GM10266 (cell line): ENCODE data around the gene APBA2.

ENCODE experiments used
- DNase-seq: peaks from one replicate; pipeline ENCODE4 v3.0.0; 2012; ENCODE audit errors: extremely low spot score
- CTCF ChIP-seq: IDR thresholded peaks from 2 replicates; pipeline ENCODE4 v1.5.1; 2012; ENCODE audit warnings: mild to moderate bottlenecking, low read depth; ENCODE audit not compliant: control insufficient read depth, insufficient read depth; ENCODE audit errors: missing control alignments

APBA2 gene

GRCh38 chr15:29054171-29055045 is 168.6 kb downstream of the APBA2 start:
- TF ChIP-seq CTCF = no peak

GRCh38 chr15:29055876-29056275 is 170.1 kb downstream of the APBA2 start:
- DNase-seq = no peak
- TF ChIP-seq CTCF = no peak

More at GRCh38 chr15:29054171-29055045, 168.6 kb downstream of the APBA2 start:
- DNase-seq = no peak

GRCh38 chr15:29056839-29057450 is 171.2 kb downstream of the APBA2 start:
- TF ChIP-seq CTCF = no peak
- no peak for DNase-seq

DNA sequence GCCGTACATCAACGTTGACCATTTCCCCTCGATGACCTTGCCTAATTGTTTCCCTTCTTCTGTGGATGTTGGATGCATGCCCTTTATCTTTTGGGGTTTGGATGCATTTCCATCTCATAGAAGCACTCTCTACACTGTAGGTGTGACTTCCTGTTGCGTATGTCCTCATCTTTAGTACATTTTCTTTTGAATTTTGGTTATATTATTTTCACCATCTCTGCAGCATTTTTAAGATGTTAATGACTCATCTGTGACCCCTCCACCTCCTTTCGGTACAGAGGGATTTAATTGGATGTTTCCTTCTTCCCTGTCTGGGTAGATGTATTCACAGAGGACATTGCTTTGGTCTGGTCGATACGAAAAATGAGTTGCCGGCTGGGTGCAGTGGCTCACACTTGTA is 172.1 kb downstream of the APBA2 start:
- DNase-seq = no peak
- no peak for TF ChIP-seq CTCF

DNA sequence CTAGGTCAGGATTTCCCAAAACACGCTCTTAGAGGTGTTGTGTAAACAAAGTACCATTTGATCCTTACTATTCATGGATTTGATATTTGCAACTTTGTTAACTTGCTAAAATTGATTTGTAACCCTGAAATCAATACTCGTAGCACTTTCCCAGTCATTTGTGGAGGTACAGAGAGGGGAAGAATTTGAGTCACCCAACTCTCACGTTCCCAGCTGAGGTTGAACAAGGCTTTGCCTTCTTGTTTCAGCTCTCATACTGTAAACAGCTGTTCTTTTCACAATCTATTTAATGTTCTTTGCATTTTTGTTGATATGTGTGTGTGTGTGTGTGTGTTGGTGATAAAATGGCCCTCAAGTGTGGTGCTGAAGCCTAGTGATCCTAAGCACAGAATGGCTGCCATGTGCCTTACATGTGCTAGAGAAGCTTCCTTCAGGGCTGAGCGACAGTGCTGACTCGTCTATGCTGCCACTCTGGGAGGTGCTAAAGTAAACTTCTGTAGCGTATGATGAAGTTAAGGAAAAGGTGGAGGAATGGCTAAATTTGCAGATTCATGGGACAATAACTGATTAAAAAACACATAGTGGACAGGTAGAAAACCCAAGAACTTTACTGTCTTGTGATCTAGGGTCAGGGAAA is 173.2 kb downstream of the APBA2 start:
- no peak for TF ChIP-seq CTCF
- no peak for DNase-seq

- DNase-seq = no peak
Observed at GRCh38 chr15:29059871-29060640, 174.3 kb downstream of the APBA2 start.

More at GRCh38 chr15:29059871-29060640, 174.3 kb downstream of the APBA2 start:
- no peak for TF ChIP-seq CTCF
